DOHH2 (cell line): ENCODE results near the gene TMEM131.

ENCODE experiments used
- EZH2phosphoT487 ChIP-seq: fragments of 200-600 bp; sonication (generic); IDR thresholded peaks from 2 replicates; pipeline ENCODE4 v1.6.1; 2017; ENCODE audit warnings: borderline replicate concordance, mild to moderate bottlenecking, antibody characterized with exemption, low read length, moderate library complexity, mixed read lengths
- TF ChIP-seq, protein P1 (sequence below): fragments of 200-600 bp; sonication (generic); IDR thresholded peaks from one replicate; pipeline ENCODE4 v1.5.1; 2014; ENCODE audit warnings: antibody characterized with exemption, mild to moderate bottlenecking, low read depth, low read length; ENCODE audit not compliant: poor library complexity, severe bottlenecking

DNA sequence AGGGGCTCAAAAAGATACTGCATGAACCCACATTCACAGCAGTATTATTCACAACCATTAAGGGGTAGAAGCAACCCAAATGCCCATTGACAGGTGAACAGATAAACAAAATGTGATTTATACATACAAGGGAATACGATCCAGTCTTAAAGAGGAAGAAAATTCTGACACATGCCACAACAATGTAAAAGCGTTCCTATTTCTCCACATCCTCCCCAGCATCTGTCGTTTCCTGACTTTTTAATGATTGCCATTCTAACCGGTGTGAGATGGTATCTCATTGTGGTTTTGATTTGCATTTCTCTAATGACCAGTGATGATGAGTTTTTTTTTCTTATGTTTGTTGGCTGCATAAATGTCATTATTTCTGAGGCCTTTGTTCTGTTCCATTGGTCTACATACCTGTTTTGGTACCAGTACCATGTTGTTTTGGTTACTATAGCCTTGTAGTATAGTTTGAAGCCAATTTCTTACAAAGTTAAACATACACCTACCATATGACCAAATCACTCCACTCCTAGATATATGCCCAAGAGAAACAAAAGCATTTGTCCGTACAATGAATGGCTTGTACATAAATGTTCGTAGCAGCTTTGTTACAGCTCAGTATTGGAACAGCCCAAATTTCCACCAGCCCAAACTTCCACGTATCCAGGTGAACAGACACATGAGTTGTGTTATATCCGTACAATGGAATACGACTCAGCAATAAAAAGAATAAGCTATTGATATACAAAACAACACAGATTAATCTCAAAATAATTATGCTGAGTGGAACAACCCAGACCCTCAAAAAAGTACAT lies 85.1 kb downstream of the TMEM131 start:
- TF ChIP-seq, protein P1, sequence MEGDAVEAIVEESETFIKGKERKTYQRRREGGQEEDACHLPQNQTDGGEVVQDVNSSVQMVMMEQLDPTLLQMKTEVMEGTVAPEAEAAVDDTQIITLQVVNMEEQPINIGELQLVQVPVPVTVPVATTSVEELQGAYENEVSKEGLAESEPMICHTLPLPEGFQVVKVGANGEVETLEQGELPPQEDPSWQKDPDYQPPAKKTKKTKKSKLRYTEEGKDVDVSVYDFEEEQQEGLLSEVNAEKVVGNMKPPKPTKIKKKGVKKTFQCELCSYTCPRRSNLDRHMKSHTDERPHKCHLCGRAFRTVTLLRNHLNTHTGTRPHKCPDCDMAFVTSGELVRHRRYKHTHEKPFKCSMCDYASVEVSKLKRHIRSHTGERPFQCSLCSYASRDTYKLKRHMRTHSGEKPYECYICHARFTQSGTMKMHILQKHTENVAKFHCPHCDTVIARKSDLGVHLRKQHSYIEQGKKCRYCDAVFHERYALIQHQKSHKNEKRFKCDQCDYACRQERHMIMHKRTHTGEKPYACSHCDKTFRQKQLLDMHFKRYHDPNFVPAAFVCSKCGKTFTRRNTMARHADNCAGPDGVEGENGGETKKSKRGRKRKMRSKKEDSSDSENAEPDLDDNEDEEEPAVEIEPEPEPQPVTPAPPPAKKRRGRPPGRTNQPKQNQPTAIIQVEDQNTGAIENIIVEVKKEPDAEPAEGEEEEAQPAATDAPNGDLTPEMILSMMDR: no peak
- TF ChIP-seq EZH2phosphoT487: no peak
